Ureter (tissue), 1 donor: Measurements from ENCODE around the gene BLTP3A. TPM values are rescaled to one million over a fixed set of nuclear protein-coding genes. Genes with fewer than 3 reads are reported as not detected.

Source experiments
- DNase-seq: peaks from one replicate; pipeline ENCODE4 v3.0.0-alpha.2; 2020; ENCODE audit warnings: low spot score
- total RNA-seq: library from RNA; stranded (reverse); gene quantifications from one replicate; pipeline ENCODE4 v1.2.4, GENCODE V29; 2023
- donor health status: DM: yes; HTN: yes; CAD: no.

The BLTP3A gene
- total RNA-seq, 1 donor from 2014 or later = 20.9 TPM

- DNase-seq = no peak
These were observed 37.3 kb downstream of the BLTP3A start for GRCh38 chr6:34829137-34829536.

GRCh38 chr6:34832942-34833341 lies 41.1 kb downstream of the BLTP3A start:
- DNase-seq = no peak

GRCh38 chr6:34834789-34835518 lies 43.1 kb downstream of the BLTP3A start:
- DNase-seq = no peak

- no peak for DNase-seq
These were observed 44.1 kb downstream of the BLTP3A start for GRCh38 chr6:34836008-34836407.

- no peak for DNase-seq
These were observed 44.6 kb downstream of the BLTP3A start for GRCh38 chr6:34836451-34836850.

- no peak for DNase-seq
These were observed 45.6 kb downstream of the BLTP3A start for GRCh38 chr6:34837528-34837927.

GRCh38 chr6:34839666-34840352 lies 47.9 kb downstream of the BLTP3A start:
- DNase-seq = no peak

Other genes with a start within 250 kb of the BLTP3A start
- 3.5 TPM for gene SPDEF, start 235.8 kb upstream of the BLTP3A start, total RNA-seq
- 61.3 TPM for gene ILRUN, start 95.3 kb upstream of the BLTP3A start, total RNA-seq
- gene SNRPC, start 34.6 kb upstream of the BLTP3A start, total RNA-seq = 67.0 TPM
- 18.4 TPM for gene TAF11, start 96.0 kb downstream of the BLTP3A start, total RNA-seq
- 36.0 TPM for gene ANKS1A, start 97.2 kb downstream of the BLTP3A start, total RNA-seq